Upper lobe of left lung (tissue), 6 donors: Measurements from ENCODE around the gene RPS6KL1. TPM values are rescaled to one million over a fixed set of nuclear protein-coding genes. Genes with fewer than 3 reads are reported as not detected.

Source experiments
- ATAC-seq, 2 donors: fragments of 200-7000 bp; cut with Tn5 transposase; one replicate each; pipeline ENCODE4 v1.9.1; 2022; ENCODE audit warnings: mild to moderate bottlenecking in 2 of 2, moderate library complexity in 2 of 2; ENCODE audit not compliant: low FRiP score in 2 of 2
- DNase-seq, 2 donors: peaks; one replicate each; pipeline ENCODE4 v3.0.0-alpha.2; 2019 to 2020
- H3K27ac ChIP-seq, 4 donors: fragments of 200-600 bp; sonication (generic); one replicate each; pipeline ENCODE4 v1.5.1; 2016 to 2019
- H3K27me3 ChIP-seq, 4 donors: fragments of 200-600 bp; sonication (generic); one replicate each; pipeline ENCODE4 v1.5.1; 2017 to 2019
- H3K36me3 ChIP-seq, 4 donors: fragments of 200-600 bp; sonication (generic); one replicate each; pipeline ENCODE4 v1.5.1; 2016 to 2019
- H3K4me1 ChIP-seq, 4 donors: fragments of 200-600 bp; sonication (generic); one replicate each; pipeline ENCODE4 v1.5.1; 2018 to 2019
- H3K4me3 ChIP-seq, 4 donors: fragments of 200-600 bp; sonication (generic); one replicate each; pipeline ENCODE4 v1.5.1; 2017 to 2019; ENCODE audit warnings: mild to moderate bottlenecking in 2 of 4, moderate library complexity in 1 of 4
- H3K9me3 ChIP-seq, 4 donors: fragments of 200-600 bp; sonication (generic); one replicate each; pipeline ENCODE4 v1.5.1; 2018 to 2019
- CTCF ChIP-seq, 6 experiments: fragments of 450-650 bp in 4 of 6; fragments of 200-600 bp in 2 of 6; sonication (generic) in 2 of 6; IDR thresholded peaks; one replicate each; pipeline ENCODE4 v1.5.1; 2016 to 2019; ENCODE audit warnings: antibody characterized with exemption in 6 of 6
- EP300 ChIP-seq, 4 donors: sonication (generic); formaldehyde crosslinking; IDR thresholded peaks; one replicate each; pipeline ENCODE4 v1.5.1; 2017; ENCODE audit warnings: antibody characterized with exemption in 4 of 4, control low read depth in 2 of 4
- POLR2A ChIP-seq, 4 donors: fragments of 450-650 bp; IDR thresholded peaks; one replicate each; pipeline ENCODE4 v1.5.1; 2016 to 2017; ENCODE audit warnings: antibody characterized with exemption in 4 of 4, mild to moderate bottlenecking in 2 of 4
- POLR2AphosphoS5 ChIP-seq, 2 donors: sonication (generic); formaldehyde crosslinking; IDR thresholded peaks; one replicate each; pipeline ENCODE4 v1.5.1; 2017; ENCODE audit warnings: antibody characterized with exemption in 2 of 2
- WGBS, 2 donors: methylation state at CpG; one replicate each; pipeline ENCODE4 v1.1.5; 2017 to 2018; 5-methylcytosine and 5-hydroxymethylcytosine counted together
- total RNA-seq, 6 donors: library from RNA; depleted of rRNA in 4 of 6; stranded (reverse); fragments of >200 nt in 4 of 6; gene quantifications; one replicate each; pipeline versions ENCODE4 v1.1.0 to v1.2.1, GENCODE V29; 2016 to 2021
- donor health status: DM: no; HTN: no; CAD: no; lungs with moderate emphysema.
- donor health status: DM: no; HTN: yes; CAD: no; lungs with severe emphysema.

Gene RPS6KL1
- total RNA-seq, 6 donors from 2014 or later = 3.4 to 29.3 (median 7.3) TPM

- no peaks in the 10 kb centered on the region for H3K27me3 ChIP-seq
- H3K27ac ChIP-seq = no peak overlapping the region
- ATAC-seq (no peak), DNase-seq (no peak)
- no peak overlapping the region for H3K4me3 ChIP-seq
- no peaks in the 10 kb centered on the region for H3K9me3 ChIP-seq
- WGBS, 2 donors = 64 to 71% methylated on average over 1 of the region's 1 CpG
- TF ChIP-seq EP300 (IDR thresholded peaks at IDR 0.05) (no peak), POLR2A (IDR thresholded peaks at IDR 0.05) (no peak), CTCF (IDR thresholded peaks at IDR 0.05) (no peak), POLR2AphosphoS5 (IDR thresholded peaks at IDR 0.05) (no peak)
- H3K36me3 ChIP-seq = no peaks in the 10 kb centered on the region
- H3K4me1 ChIP-seq = peaks cover 13 to 32% (median 27%) of the 10 kb centered on the region in 4 donors
These were observed 65.0 kb downstream of the RPS6KL1 start for GRCh38 chr14:74858022-74858421.

GRCh38 chr14:74856366-74856765 is 66.7 kb downstream of the RPS6KL1 start:
- DNase-seq (no peak), ATAC-seq (no peak)
- Histone ChIP-seq H3K9me3 (no peaks in the 10 kb centered on the region), H3K27me3 (no peaks in the 10 kb centered on the region), H3K27ac (no peak overlapping the region), H3K4me3 (no peak overlapping the region), H3K36me3 (no peaks in the 10 kb centered on the region), H3K4me1 (peaks cover 13 to 40% (median 35%) of the 10 kb centered on the region in 4 donors)
- WGBS, 2 donors = 79 to 82% methylated on average over 1 of the region's 1 CpG
- TF ChIP-seq POLR2A (IDR thresholded peaks at IDR 0.05) (no peak), POLR2AphosphoS5 (IDR thresholded peaks at IDR 0.05) (no peak), EP300 (IDR thresholded peaks at IDR 0.05) (no peak), CTCF (IDR thresholded peaks at IDR 0.05) (no peak)

- no peaks in the 10 kb centered on the region for H3K36me3 ChIP-seq
- TF ChIP-seq EP300 (IDR thresholded peaks at IDR 0.05) = no peak
- no peak for TF ChIP-seq POLR2A (IDR thresholded peaks at IDR 0.05)
- peaks cover 13 to 37% (median 34%) of the 10 kb centered on the region in 4 donors for H3K4me1 ChIP-seq
- 52 to 75% methylated on average over 4 of the region's 4 CpGs for WGBS, 2 donors
- H3K4me3 ChIP-seq = no peak overlapping the region
- H3K27me3 ChIP-seq = no peaks in the 10 kb centered on the region
- H3K9me3 ChIP-seq = no peaks in the 10 kb centered on the region
- DNase-seq (no peak), ATAC-seq (no peak)
- H3K27ac ChIP-seq = no peak overlapping the region
These were observed 67.1 kb downstream of the RPS6KL1 start for GRCh38 chr14:74855945-74856344.

- Histone ChIP-seq H3K27me3 (no peaks in the 10 kb centered on the region), H3K4me3 (no peak overlapping the region), H3K27ac (no peak overlapping the region), H3K4me1 (peaks cover 13 to 37% (median 32%) of the 10 kb centered on the region in 4 donors), H3K36me3 (no peaks in the 10 kb centered on the region), H3K9me3 (no peaks in the 10 kb centered on the region)
- TF ChIP-seq CTCF (IDR thresholded peaks at IDR 0.05) (no peak), POLR2AphosphoS5 (IDR thresholded peaks at IDR 0.05) (no peak), POLR2A (IDR thresholded peaks at IDR 0.05) (no peak), EP300 (IDR thresholded peaks at IDR 0.05) (no peak)
- DNase-seq (no peak), ATAC-seq (peak in 1 of 2 donors; percentile 57)
- WGBS, 2 donors = 64 to 66% methylated on average over 7 of the region's 7 CpGs
These were observed 68.0 kb downstream of the RPS6KL1 start for GRCh38 chr14:74855021-74855420.

Other genes with a start within 250 kb of the RPS6KL1 start
- 10 to 100 TPM; 13.5 to 44.0 (median 28.9) TPM for gene AREL1, start 210.2 kb downstream of the RPS6KL1 start, total RNA-seq
- gene FCF1, start 210.1 kb downstream of the RPS6KL1 start, total RNA-seq = 10 to 100 TPM; 11.5 to 40.4 (median 30.0) TPM
- 10 to 100 TPM; 38.8 to 85.9 (median 45.6) TPM for gene YLPM1, start 159.9 kb downstream of the RPS6KL1 start, total RNA-seq
- gene PROX2, start 47.1 kb downstream of the RPS6KL1 start, total RNA-seq = under 1 TPM in 2 of 6 donors, not detected in 4; 0.07 to 0.11 TPM
- gene DLST, start 41.3 kb downstream of the RPS6KL1 start, total RNA-seq = 10 to 100 TPM; 81.0 to 95.3 (median 83.1) TPM
- 10 to 100 TPM in 2 of 6 donors, 1 to 10 TPM in 3, under 1 TPM in 1; 0.89 to 21.3 (median 5.0) TPM for gene PGF, start 32.3 kb upstream of the RPS6KL1 start, total RNA-seq
- 10 to 100 TPM; 22.2 to 40.7 (median 32.5) TPM for gene EIF2B2, start 79.7 kb upstream of the RPS6KL1 start, total RNA-seq
- gene MLH3, start 128.2 kb upstream of the RPS6KL1 start, total RNA-seq = 10 to 100 TPM; 15.9 to 87.0 (median 24.5) TPM
- 10 to 100 TPM in 5 of 6 donors, 1 to 10 TPM in 1; 7.9 to 46.1 (median 13.7) TPM for gene ACYP1, start 140.8 kb upstream of the RPS6KL1 start, total RNA-seq
- 10 to 100 TPM in 3 of 6 donors, 1 to 10 TPM in 3; 3.2 to 21.0 (median 9.7) TPM for gene ZC2HC1C, start 146.4 kb upstream of the RPS6KL1 start, total RNA-seq
- 10 to 100 TPM; 37.5 to 96.4 (median 78.9) TPM for gene NEK9, start 203.8 kb upstream of the RPS6KL1 start, total RNA-seq